GM23338 (cell line): ENCODE data around the gene CRABP1. TPM values are rescaled to one million over a fixed set of nuclear protein-coding genes. Genes with fewer than 3 reads are reported as not detected.

Source experiments
- ATAC-seq: fragments of 200-7000 bp; cut with Tn5 transposase; 3 replicates; pipeline ENCODE4 v1.9.1; 2020
- DNase-seq: peaks from one replicate; pipeline ENCODE4 v3.0.0-alpha.2; 2015; ENCODE audit warnings: low spot score
- H2AFZ ChIP-seq: fragments of 200-600 bp; sonication (generic); 2 replicates; pipeline ENCODE4 v1.8.0; 2016; ENCODE audit warnings: antibody characterized with exemption, mild to moderate bottlenecking, moderate library complexity
- H3F3A ChIP-seq: fragments of 200-600 bp; sonication (generic); replicated peaks from 2 replicates; pipeline ENCODE4 v1.8.0; 2017; ENCODE audit warnings: antibody characterized with exemption, mixed run types, low read depth
- H3K27ac ChIP-seq: fragments of 200-600 bp; sonication (generic); 2 replicates; pipeline ENCODE4 v1.6.1; 2016; ENCODE audit warnings: low read depth
- H3K27me3 ChIP-seq: fragments of 200-600 bp; sonication (generic); 2 replicates; pipeline ENCODE4 v1.8.0; 2016; ENCODE audit warnings: mild to moderate bottlenecking, mixed run types, moderate library complexity; ENCODE audit not compliant: insufficient read depth
- H3K36me3 ChIP-seq: fragments of 200-600 bp; sonication (generic); 2 replicates; pipeline ENCODE4 v1.8.0; 2016; ENCODE audit warnings: mild to moderate bottlenecking; ENCODE audit not compliant: insufficient read depth
- H3K4me1 ChIP-seq: fragments of 200-600 bp; sonication (generic); 2 replicates; pipeline ENCODE4 v1.8.0; 2016; ENCODE audit warnings: mild to moderate bottlenecking, moderate library complexity; ENCODE audit not compliant: insufficient read depth
- H3K4me2 ChIP-seq: fragments of 200-600 bp; sonication (generic); 2 replicates; pipeline ENCODE4 v1.7.1; 2017; ENCODE audit warnings: mixed run types
- H3K4me3 ChIP-seq: fragments of 200-600 bp; sonication (generic); 2 replicates; pipeline ENCODE4 v1.6.1; 2016; ENCODE audit warnings: mixed run types
- H3K79me2 ChIP-seq: fragments of 200-600 bp; sonication (generic); replicated peaks from 2 replicates; pipeline ENCODE4 v1.8.0; 2017; ENCODE audit warnings: mild to moderate bottlenecking; ENCODE audit not compliant: insufficient read depth
- H3K9me2 ChIP-seq: fragments of 200-600 bp; sonication (generic); 2 replicates; pipeline ENCODE4 v1.8.0; 2017; ENCODE audit not compliant: insufficient read depth
- H4K20me1 ChIP-seq: fragments of 200-600 bp; sonication (generic); replicated peaks from 2 replicates; pipeline ENCODE4 v1.8.0; 2017; ENCODE audit warnings: mild to moderate bottlenecking; ENCODE audit not compliant: insufficient read depth
- H3K27ac Mint-ChIP-seq: 2 replicates; pipeline ENCODE4 v1.8.0; 2020; ENCODE audit warnings: inconsistent platforms, mild to moderate bottlenecking, moderate library complexity, mixed read lengths
- H3K27me3 Mint-ChIP-seq: 3 replicates; pipeline ENCODE4 v1.8.0; 2022; ENCODE audit warnings: low read depth, mild to moderate bottlenecking, moderate library complexity, mixed read lengths, inconsistent platforms; ENCODE audit not compliant: insufficient read depth, poor library complexity
- H3K36me3 Mint-ChIP-seq: 3 replicates; pipeline ENCODE4 v1.8.0; 2021; ENCODE audit warnings: low read depth, mild to moderate bottlenecking, inconsistent platforms, moderate library complexity, mixed read lengths
- H3K4me1 Mint-ChIP-seq: 3 replicates; pipeline ENCODE4 v1.8.0; 2020; ENCODE audit warnings: mild to moderate bottlenecking, inconsistent platforms, mixed read lengths
- H3K4me3 Mint-ChIP-seq: 3 replicates; pipeline ENCODE4 v1.8.0; 2021; ENCODE audit warnings: moderate library complexity, mild to moderate bottlenecking, inconsistent platforms, mixed read lengths
- H3K9me3 Mint-ChIP-seq: 3 replicates; pipeline ENCODE4 v1.8.0; 2020; ENCODE audit warnings: moderate library complexity, mild to moderate bottlenecking, inconsistent platforms, mixed read lengths
- CREB1 ChIP-seq: fragments of 250-450 bp; sonication (Bioruptor Pico); IDR thresholded peaks from 2 replicates; pipeline ENCODE4 v1.5.0; 2020; ENCODE audit warnings: low read depth, mild to moderate bottlenecking, moderate library complexity
- ETS1 ChIP-seq: IDR thresholded peaks from 2 replicates; pipeline ENCODE4 v1.6.1; 2016; ENCODE audit warnings: antibody characterized with exemption
- JUNB ChIP-seq: IDR thresholded peaks from one replicate; pipeline ENCODE4 v1.6.1; 2016; ENCODE audit warnings: antibody characterized with exemption; ENCODE audit not compliant: unreplicated experiment
- NANOG ChIP-seq: IDR thresholded peaks from 2 replicates; pipeline ENCODE4 v1.6.1; 2016; ENCODE audit warnings: antibody characterized with exemption, borderline replicate concordance
- POLR2AphosphoS5 ChIP-seq: IDR thresholded peaks from 2 replicates; pipeline ENCODE4 v1.6.1; 2016; ENCODE audit warnings: antibody characterized with exemption, low read depth
- STAT1 ChIP-seq: IDR thresholded peaks from one replicate; pipeline ENCODE4 v1.6.1; 2016; ENCODE audit warnings: antibody characterized with exemption; ENCODE audit not compliant: unreplicated experiment
- ZNF114 ChIP-seq: fragments of 250-450 bp; sonication (Bioruptor Pico); IDR thresholded peaks from 2 replicates; pipeline ENCODE4 v1.5.0; 2020; ENCODE audit warnings: mild to moderate bottlenecking, moderate library complexity
- ZNF462 ChIP-seq: fragments of 250-450 bp; sonication (Bioruptor Pico); IDR thresholded peaks from 2 replicates; pipeline ENCODE4 v1.5.0; 2020; ENCODE audit warnings: mild to moderate bottlenecking, moderate library complexity
- polyA plus RNA-seq: library from polyadenylated mRNA; unstranded; fragments of >200 nt; fragmentation: Nextera tagmentation; extraction: Ambion mirVana; gene quantifications from 2 replicates; pipeline ENCODE4 v1.2.1, GENCODE V29; 2016
- total RNA-seq: library from RNA; depleted of rRNA; stranded (reverse); fragments of >200 nt; shearing (Covaris generic); gene quantifications from 2 replicates; pipeline ENCODE4 v1.2.3, GENCODE V29; 2014
- TF ChIP-seq, protein P1 (sequence below), 2 experiments: fragments of 200-600 bp in 1 of 2; sonication (generic) in 1 of 2; conservative IDR thresholded peaks; 2 replicates each; pipeline versions ENCODE4 v1.5.1 to v1.6.1; 2016 to 2017; ENCODE audit warnings: antibody characterized with exemption in 2 of 2, low read depth in 2 of 2, mild to moderate bottlenecking in 2 of 2, moderate library complexity in 1 of 2
- TF ChIP-seq, protein P2 (sequence below): IDR thresholded peaks from one replicate; pipeline ENCODE4 v1.6.1; 2018; ENCODE audit warnings: antibody characterized with exemption; ENCODE audit not compliant: unreplicated experiment

CRABP1 gene
- total and polyA plus RNA-seq, 2 experiments from 2014 or later = 156 to 522 TPM

DNA sequence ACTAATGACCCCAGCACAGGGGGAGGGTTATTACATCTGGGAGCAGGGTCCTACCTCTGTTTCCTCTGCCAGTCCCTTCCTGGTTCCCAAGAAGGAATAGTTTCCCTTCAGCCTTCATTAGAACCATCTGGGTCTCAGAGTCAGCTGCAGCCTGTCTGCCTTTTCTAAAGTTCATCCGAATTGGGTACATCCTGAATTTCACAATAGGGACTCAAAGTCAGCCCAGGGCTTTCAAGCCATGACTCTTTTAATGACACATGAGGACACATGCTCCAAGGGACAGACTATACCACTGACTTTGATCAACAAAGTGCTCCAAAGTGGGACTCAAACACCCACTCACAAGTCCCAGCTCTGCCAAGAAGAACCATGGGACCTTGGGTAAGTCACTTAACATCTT is 12.7 kb upstream of the CRABP1 start (continued):
- TF ChIP-seq ETS1 (no peak), CREB1 (no peak), POLR2AphosphoS5 (no peak)
- TF ChIP-seq, protein P1, sequence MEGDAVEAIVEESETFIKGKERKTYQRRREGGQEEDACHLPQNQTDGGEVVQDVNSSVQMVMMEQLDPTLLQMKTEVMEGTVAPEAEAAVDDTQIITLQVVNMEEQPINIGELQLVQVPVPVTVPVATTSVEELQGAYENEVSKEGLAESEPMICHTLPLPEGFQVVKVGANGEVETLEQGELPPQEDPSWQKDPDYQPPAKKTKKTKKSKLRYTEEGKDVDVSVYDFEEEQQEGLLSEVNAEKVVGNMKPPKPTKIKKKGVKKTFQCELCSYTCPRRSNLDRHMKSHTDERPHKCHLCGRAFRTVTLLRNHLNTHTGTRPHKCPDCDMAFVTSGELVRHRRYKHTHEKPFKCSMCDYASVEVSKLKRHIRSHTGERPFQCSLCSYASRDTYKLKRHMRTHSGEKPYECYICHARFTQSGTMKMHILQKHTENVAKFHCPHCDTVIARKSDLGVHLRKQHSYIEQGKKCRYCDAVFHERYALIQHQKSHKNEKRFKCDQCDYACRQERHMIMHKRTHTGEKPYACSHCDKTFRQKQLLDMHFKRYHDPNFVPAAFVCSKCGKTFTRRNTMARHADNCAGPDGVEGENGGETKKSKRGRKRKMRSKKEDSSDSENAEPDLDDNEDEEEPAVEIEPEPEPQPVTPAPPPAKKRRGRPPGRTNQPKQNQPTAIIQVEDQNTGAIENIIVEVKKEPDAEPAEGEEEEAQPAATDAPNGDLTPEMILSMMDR (conservative IDR thresholded peaks at IDR 0.05; ENCODE audit: low read depth in 2 of 2) = no peak
- TF ChIP-seq, protein P2, sequence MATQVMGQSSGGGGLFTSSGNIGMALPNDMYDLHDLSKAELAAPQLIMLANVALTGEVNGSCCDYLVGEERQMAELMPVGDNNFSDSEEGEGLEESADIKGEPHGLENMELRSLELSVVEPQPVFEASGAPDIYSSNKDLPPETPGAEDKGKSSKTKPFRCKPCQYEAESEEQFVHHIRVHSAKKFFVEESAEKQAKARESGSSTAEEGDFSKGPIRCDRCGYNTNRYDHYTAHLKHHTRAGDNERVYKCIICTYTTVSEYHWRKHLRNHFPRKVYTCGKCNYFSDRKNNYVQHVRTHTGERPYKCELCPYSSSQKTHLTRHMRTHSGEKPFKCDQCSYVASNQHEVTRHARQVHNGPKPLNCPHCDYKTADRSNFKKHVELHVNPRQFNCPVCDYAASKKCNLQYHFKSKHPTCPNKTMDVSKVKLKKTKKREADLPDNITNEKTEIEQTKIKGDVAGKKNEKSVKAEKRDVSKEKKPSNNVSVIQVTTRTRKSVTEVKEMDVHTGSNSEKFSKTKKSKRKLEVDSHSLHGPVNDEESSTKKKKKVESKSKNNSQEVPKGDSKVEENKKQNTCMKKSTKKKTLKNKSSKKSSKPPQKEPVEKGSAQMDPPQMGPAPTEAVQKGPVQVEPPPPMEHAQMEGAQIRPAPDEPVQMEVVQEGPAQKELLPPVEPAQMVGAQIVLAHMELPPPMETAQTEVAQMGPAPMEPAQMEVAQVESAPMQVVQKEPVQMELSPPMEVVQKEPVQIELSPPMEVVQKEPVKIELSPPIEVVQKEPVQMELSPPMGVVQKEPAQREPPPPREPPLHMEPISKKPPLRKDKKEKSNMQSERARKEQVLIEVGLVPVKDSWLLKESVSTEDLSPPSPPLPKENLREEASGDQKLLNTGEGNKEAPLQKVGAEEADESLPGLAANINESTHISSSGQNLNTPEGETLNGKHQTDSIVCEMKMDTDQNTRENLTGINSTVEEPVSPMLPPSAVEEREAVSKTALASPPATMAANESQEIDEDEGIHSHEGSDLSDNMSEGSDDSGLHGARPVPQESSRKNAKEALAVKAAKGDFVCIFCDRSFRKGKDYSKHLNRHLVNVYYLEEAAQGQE = no peak

GRCh38 chr15:78329625-78330024 is 10.5 kb upstream of the CRABP1 start:
- Mint-ChIP-seq H3K4me1 (peaks cover 12% of the 10 kb centered on the region), H3K36me3 (no peaks in the 10 kb centered on the region), H3K27me3 (no peaks in the 10 kb centered on the region), H3K4me3 (no peak overlapping the region), H3K9me3 (no peaks in the 10 kb centered on the region), H3K27ac (0 out of 2 replicates have a peak overlapping the region, but pooled peaks have one; percentile 24)
- Histone ChIP-seq H2AFZ (no peak overlapping the region), H3F3A (no peaks in the 10 kb centered on the region), H4K20me1 (no peaks in the 10 kb centered on the region), H3K36me3 (no peaks in the 10 kb centered on the region), H3K4me1 (peaks cover 5% of the 10 kb centered on the region), H3K27ac (no peak overlapping the region), H3K9me2 (no peaks in the 10 kb centered on the region), H3K27me3 (no peaks in the 10 kb centered on the region), H3K79me2 (no peaks in the 10 kb centered on the region), H3K4me2 (no peak overlapping the region), H3K4me3 (no peak overlapping the region)
- no peak for DNase-seq
- ATAC-seq = no peak
- TF ChIP-seq STAT1 (no peak), JUNB (no peak), NANOG (no peak), ZNF462 (CRISPR knock-in tag) (no peak), ZNF114 (CRISPR knock-in tag) (no peak)
- TF ChIP-seq, protein P2 = no peak
